ENCODE results near the gene BTBD7.
"Not testable (repeated sequence)": the region's sequence is repeated elsewhere in the genome, so short reads cannot be mapped to it uniquely, and the experiment has no call there.

BTBD7 gene, protein sequence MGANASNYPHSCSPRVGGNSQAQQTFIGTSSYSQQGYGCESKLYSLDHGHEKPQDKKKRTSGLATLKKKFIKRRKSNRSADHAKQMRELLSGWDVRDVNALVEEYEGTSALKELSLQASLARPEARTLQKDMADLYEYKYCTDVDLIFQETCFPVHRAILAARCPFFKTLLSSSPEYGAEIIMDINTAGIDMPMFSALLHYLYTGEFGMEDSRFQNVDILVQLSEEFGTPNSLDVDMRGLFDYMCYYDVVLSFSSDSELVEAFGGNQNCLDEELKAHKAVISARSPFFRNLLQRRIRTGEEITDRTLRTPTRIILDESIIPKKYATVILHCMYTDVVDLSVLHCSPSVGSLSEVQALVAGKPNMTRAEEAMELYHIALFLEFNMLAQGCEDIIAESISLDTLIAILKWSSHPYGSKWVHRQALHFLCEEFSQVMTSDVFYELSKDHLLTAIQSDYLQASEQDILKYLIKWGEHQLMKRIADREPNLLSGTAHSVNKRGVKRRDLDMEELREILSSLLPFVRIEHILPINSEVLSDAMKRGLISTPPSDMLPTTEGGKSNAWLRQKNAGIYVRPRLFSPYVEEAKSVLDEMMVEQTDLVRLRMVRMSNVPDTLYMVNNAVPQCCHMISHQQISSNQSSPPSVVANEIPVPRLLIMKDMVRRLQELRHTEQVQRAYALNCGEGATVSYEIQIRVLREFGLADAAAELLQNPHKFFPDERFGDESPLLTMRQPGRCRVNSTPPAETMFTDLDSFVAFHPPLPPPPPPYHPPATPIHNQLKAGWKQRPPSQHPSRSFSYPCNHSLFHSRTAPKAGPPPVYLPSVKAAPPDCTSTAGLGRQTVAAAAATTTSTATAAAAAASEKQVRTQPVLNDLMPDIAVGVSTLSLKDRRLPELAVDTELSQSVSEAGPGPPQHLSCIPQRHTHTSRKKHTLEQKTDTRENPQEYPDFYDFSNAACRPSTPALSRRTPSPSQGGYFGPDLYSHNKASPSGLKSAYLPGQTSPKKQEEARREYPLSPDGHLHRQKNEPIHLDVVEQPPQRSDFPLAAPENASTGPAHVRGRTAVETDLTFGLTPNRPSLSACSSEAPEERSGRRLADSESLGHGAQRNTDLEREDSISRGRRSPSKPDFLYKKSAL

GRCh38 chr14:93332853-93333630, at the start of gene BTBD7:
Gene BTBD7, minus strand, starts transcription at chr14:93333036. Its CDS starts 36,985 bp downstream, at chr14:93296051.
- peak; percentile 95 to 96 for DNase-seq

DNA sequence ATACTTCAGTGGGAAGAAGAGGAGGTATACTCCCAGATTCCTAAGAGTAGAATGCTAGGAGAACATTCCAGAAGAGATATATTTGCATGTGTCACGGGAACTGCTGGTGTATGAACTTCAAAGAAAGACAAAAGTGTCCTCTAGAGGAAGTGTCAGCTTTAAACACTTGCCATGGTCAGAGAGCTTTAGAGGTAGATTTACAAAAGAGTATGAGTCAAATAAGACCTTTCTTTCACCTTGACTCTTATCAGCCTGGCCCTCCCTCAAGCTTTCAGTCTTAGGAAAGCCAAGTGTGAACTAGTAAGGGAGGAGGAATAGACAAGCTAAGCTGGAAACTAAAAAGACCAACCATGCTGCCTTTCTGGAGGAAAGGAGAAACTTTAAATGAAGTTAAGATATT, 48.8 kb upstream of the BTBD7 start:
- DNase-seq = no peak

DNA sequence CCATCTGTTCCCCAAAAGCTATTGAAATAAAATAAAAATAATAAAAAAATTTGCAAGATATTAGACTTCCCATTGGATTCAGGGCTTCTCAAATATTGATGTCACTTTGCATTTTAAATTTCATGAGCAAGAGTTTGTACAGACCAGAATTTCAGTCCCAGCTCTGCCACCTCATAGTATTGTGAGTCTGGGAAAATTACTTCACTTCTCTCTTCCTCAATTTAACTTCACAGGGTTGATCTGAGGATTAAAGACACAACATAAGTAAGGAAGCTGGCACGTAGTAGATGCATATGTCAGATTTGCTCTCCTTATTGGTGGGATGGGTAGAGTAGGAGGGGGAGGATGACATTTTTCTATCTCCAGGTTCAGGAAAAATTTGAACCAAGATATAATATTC, 47.0 kb upstream of the BTBD7 start:
- DNase-seq = no peak

GRCh38 chr14:93375673-93376156, 42.9 kb upstream of the BTBD7 start:
- DNase-seq = peak; percentile 7 to 62

DNA sequence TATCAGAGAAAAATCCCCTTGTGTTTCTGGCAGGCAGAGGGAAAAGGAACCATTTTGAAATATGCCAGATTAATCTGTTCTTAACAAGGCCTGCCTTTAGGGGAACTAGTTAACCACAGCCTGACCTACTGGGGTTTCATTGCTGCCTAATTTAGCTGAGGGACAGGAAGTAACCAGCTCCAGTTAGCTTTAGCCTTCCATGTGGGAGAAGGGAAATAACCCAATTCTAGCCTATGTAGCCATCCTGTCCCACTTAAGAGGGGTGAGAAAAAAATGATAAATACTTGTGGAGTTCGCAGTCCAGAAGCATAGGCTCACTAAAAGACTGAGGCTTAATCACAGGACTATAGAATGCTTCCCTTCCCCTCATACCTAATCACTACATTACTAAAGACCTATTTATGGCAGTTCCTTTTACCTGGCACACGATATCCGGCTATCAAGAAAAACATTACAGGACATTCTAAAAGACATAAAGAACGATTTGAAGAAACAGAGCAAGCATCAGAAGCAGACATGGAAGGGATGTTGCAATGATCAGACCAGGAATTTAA, 37.0 kb upstream of the BTBD7 start:
- DNase-seq = no peak

GRCh38 chr14:93368996-93369712, 36.3 kb upstream of the BTBD7 start:
- no peak for DNase-seq

- not testable (repeated sequence) for DNase-seq
Measured at GRCh38 chr14:93354873-93355272, 22.0 kb upstream of the BTBD7 start.

GRCh38 chr14:93348292-93348691, 15.5 kb upstream of the BTBD7 start:
- DNase-seq = no peak

GRCh38 chr14:93347850-93348249, 15.0 kb upstream of the BTBD7 start:
- no peak for DNase-seq

DNA sequence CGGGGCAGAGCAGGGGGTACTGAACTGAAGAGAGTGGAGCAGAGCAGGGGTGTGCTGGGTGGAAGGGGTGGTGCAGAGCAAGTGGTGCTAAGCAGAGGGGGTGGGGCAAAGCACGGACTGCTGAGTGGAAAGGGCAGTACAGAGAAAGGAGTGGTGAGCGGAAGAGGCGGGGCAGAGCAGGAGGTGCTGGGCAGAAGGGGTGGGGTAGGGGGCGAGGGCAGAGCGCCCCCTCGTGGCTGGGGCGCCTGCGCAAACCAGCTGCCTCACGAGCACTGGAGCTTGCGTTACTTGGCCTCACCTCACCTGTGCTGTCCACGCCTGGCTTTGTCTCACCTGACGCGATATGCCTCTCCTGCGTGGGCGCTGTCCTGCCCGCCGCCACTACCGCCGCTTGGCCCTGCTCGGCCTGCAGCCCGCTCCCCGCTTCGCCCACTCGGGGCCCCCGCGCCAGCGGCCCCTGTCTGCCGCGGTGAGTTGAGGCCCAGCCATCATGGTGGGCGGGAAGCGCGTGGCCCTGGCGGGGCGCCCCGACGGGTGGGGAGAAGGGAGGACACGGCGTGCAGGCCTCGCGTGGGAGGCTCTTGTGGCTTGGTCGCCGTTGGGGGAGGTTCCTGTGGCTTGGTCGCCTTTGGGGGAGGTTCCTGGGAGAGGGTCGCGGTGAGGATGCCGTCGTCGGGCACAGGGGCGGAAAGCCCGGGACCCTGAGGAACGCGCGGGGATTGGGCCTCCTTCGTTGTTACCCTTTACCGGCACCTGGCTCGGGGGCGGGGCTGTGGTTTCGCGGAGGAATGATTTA, 14.3 kb upstream of the BTBD7 start, which contains the start of gene COX8C:
TSS of gene COX8C (plus strand) at position 257 of the 796 bp plus-strand sequence. CDS start at position 344, 87 bp downstream.
- DNase-seq = no peak

GRCh38 chr14:93343797-93344196, 11.0 kb upstream of the BTBD7 start:
- no peak for DNase-seq

- DNase-seq = no peak
Measured at GRCh38 chr14:93343266-93343665, 10.4 kb upstream of the BTBD7 start.

- DNase-seq = no peak
Measured at GRCh38 chr14:93337884-93338283, 5.0 kb upstream of the BTBD7 start.

GRCh38 chr14:93337143-93337753, 4.4 kb upstream of the BTBD7 start:
- no peak for DNase-seq

DNA sequence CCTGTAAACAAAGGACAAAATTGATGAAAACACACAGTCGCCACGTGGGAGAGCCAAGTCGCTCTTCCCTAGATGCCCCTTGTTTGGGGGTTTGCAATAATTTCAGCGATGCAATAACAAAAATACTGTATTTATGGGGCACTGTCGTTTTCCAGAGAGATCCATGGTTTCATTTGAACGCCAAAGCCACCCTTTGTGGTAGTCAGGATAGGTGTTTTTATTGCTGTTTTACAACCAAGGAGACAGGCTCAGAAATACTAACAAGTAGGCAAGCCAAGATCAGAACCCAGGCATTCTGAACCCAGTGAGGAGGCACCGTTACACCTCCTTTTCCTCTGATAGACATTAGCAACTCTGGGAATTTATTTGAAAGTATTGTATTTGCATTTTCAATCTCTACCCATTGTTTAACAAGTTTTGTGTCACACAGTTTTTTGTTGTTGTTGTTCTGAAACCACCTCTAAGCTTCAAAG, 831 bp upstream of the BTBD7 start:
- peak in 1 of 2 donors; percentile 11 for DNase-seq

- no peak for DNase-seq
Measured at GRCh38 chr14:93332397-93332852, 411 bp downstream of the BTBD7 start.

DNA sequence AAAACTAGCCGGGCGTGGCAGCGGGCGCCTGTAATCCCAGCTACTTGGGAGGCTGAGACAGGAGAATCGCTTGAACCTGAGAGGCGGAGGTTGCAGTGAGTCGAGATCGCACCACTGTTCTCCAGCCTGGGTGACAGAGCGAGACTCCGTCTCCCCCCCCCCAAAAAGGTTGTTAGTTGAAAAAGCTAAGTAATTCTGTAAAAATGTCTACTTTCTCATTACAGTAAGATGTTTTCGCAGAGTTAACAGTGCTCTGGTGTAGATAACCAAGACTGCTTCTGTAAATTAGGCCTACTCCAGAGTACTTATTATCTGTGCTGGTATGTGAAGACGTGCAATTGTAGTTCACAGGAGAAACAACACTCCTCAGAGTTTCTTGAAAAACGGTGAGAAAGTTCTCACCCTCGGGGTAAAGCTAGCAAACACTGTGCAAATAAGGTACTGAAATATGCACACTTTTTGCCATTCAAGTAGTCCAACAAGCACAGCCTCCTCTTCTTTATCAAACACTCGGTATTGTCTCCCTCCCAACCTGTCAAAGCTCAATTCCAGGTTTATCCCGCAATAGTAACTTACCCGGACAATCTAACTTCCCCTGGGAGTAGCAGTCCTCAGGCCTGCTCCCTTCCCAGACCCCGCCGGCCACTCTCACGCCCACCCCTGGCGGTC, 974 bp downstream of the BTBD7 start:
- no peak for DNase-seq

DNA sequence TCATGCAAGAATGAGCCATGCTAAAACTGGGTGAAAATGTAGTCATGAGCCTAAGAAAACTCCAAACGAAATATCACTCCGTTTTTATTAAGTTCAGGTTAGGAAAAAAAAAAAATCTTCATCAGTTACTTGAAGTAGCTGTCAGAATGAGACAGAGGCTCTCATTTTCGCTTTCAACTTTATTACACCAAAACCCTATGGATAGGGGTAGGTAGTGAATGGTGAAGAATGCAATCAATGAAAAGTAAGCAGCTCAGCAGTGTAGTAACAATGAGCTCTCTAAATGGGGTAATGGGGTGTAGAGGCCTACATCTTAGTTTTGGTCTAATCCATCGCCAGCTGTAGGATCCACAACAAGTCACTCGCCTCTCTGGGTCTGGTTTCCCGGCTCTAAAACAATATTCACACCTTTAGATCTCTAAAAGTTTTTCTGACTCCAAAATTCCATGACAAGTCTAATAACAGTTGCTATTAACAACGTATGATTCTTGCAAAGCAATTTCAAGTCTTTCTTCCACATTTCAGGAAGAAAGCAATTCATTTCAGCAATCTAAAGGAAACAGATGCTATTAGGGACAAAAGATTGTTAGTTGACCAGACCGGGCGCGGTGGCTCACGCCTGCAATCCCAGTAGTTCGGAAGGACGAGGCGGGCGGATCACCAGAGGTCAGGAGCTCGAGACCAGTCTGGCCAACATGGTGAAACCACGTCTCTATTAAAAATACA, 1.7 kb downstream of the BTBD7 start:
- no peak for DNase-seq
